ENCODE results near the gene GPRIN1.

DNA sequence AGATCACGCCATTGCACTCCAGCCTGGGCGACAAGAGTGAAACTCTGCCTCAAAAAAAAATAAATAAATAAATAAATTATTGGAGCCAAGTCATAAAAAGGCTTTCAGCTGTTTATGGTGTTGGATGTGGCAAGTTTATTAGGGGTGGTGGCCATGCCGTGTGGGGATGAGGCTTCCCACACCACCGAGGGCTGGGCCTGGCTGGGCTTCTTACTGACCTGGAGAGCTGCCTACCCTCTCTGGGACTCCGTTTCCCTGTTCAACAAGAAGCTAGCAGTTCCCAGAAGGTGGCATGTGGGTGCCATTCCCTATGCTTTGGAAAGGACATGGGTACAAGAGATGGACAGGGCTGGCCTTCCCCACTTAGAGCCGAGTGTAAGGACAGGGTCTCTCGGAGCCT lies 22.6 kb downstream of the GPRIN1 start:
- TF ChIP-seq, protein P1, sequence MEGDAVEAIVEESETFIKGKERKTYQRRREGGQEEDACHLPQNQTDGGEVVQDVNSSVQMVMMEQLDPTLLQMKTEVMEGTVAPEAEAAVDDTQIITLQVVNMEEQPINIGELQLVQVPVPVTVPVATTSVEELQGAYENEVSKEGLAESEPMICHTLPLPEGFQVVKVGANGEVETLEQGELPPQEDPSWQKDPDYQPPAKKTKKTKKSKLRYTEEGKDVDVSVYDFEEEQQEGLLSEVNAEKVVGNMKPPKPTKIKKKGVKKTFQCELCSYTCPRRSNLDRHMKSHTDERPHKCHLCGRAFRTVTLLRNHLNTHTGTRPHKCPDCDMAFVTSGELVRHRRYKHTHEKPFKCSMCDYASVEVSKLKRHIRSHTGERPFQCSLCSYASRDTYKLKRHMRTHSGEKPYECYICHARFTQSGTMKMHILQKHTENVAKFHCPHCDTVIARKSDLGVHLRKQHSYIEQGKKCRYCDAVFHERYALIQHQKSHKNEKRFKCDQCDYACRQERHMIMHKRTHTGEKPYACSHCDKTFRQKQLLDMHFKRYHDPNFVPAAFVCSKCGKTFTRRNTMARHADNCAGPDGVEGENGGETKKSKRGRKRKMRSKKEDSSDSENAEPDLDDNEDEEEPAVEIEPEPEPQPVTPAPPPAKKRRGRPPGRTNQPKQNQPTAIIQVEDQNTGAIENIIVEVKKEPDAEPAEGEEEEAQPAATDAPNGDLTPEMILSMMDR (IDR thresholded peaks at IDR 0.05), result no peak
- TF ChIP-seq POLR2A (IDR thresholded peaks at IDR 0.05), result no peak

Measured in testis (tissue), 2 donors.